ENCODE results near the gene FXYD6. TPM values are rescaled to one million over a fixed set of nuclear protein-coding genes. Genes with fewer than 3 reads are reported as not detected.

FXYD6 gene
- total RNA-seq, 1 donor from 2014 or later: 113 TPM

DNA sequence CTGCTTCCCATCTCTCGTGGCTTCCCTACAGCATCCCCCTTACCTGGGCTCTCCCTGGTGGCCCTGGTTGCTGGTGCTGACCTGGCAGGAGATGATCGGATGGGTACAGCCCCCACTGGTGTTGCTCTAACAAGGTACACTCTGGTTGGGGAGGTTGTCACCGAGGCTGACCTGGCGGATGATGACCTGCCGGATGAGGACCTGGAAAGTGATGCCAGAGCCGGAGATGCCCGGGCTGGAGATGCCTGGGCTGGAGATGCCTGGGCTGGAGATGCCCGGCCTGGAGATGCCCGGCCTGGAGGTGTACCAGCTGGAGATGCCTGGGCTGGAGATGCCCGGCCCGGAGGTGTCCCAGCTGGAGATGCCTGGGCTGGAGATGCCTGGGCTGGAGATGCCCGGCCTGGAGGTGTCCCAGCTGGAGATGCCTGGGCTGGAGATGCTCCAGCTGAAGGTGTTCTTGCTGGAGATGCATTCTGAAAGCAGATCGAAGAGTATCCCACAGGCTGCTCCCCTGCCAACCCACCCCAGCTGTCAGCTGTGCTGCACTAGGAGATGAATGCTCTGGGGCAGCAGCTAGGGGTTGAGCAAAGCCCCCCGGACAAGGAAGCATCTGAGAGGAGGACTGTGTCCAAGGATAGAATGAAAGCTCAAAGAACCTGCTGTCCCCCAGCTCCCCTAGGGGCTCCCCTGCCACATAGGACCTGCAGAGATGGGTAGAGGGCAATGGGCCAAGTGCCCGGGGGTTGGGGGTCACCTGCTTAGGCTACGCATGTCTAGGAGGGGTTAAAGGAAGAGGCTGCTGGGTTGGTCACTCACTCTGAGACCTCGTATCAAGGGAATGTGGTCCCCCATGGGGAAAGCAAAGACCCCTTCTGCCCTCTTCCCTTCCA is 42.2 kb upstream of the FXYD6 start:
- no peaks in the 10 kb centered on the region for H3K9me3 Mint-ChIP-seq
- no peak for DNase-seq (ENCODE audit: low read depth, low spot score)
- no peaks in the 10 kb centered on the region for H3K27me3 Mint-ChIP-seq (ENCODE audit: low read depth)
- no peak overlapping the region for H3K4me3 Mint-ChIP-seq
- H3K27ac Mint-ChIP-seq (ENCODE audit: unreplicated experiment): no peak overlapping the region
- H3K36me3 Mint-ChIP-seq (ENCODE audit: low read depth): no peaks in the 10 kb centered on the region
- TF ChIP-seq, protein P1, sequence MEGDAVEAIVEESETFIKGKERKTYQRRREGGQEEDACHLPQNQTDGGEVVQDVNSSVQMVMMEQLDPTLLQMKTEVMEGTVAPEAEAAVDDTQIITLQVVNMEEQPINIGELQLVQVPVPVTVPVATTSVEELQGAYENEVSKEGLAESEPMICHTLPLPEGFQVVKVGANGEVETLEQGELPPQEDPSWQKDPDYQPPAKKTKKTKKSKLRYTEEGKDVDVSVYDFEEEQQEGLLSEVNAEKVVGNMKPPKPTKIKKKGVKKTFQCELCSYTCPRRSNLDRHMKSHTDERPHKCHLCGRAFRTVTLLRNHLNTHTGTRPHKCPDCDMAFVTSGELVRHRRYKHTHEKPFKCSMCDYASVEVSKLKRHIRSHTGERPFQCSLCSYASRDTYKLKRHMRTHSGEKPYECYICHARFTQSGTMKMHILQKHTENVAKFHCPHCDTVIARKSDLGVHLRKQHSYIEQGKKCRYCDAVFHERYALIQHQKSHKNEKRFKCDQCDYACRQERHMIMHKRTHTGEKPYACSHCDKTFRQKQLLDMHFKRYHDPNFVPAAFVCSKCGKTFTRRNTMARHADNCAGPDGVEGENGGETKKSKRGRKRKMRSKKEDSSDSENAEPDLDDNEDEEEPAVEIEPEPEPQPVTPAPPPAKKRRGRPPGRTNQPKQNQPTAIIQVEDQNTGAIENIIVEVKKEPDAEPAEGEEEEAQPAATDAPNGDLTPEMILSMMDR (conservative IDR thresholded peaks at IDR 0.05): no peak
- no peaks in the 10 kb centered on the region for H3K4me1 Mint-ChIP-seq

DNA sequence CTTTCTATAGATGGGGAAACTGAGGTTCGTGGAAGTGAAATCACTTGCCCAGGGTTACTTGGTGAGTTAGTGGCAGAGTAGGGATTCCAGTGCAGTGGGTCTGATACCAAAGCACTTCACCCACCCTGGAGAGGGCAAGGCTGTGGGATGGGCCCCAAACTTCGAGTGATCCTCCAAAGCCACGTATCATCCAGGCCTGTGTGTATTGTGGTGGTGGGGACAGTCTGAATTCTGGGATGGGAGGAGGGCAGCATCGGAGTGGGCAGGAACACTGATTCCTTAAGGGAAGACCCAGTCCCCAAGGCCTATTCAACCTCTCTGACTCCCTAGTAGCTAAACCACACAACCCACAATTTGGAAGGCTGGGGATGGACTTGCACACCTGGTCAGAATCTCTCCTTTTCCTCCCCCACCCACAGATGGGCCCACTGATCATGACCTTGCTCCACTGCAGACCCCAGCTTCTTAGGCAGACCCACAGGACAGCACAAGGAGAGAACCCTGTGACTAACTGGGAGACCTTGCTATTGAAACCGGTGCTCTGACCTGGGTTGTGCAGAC is 41.2 kb upstream of the FXYD6 start:
- Mint-ChIP-seq H3K36me3 (ENCODE audit: low read depth) (no peaks in the 10 kb centered on the region), H3K27ac (ENCODE audit: unreplicated experiment) (no peak overlapping the region), H3K4me3 (no peak overlapping the region), H3K4me1 (no peaks in the 10 kb centered on the region), H3K27me3 (ENCODE audit: low read depth) (no peaks in the 10 kb centered on the region), H3K9me3 (no peaks in the 10 kb centered on the region)
- no peak for DNase-seq (ENCODE audit: low read depth, low spot score)
- TF ChIP-seq, protein P1 (conservative IDR thresholded peaks at IDR 0.05): no peak

DNA sequence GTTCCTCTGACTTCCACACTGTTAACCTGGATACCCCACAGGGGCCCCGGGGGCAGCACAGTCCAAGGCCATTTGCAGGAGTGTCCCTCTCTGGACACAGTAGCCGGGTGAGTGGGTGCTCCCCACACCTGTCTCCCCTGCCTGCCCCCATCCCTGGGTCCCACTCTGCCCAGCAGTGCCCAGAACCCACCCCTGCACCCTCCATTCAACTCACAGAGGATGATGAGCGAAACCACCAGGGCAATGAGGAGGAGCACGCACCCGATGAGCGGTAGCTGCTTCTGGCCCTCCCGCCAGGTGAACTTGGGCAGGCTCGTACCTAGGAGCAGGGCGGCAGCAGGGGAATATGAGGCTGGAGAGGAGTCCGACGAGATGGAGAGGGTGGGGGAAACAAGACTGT is 40.5 kb upstream of the FXYD6 start:
- H3K27me3 Mint-ChIP-seq (ENCODE audit: low read depth): no peaks in the 10 kb centered on the region
- H3K4me1 Mint-ChIP-seq: no peaks in the 10 kb centered on the region
- TF ChIP-seq, protein P1 (conservative IDR thresholded peaks at IDR 0.05): no peak
- no peaks in the 10 kb centered on the region for H3K36me3 Mint-ChIP-seq (ENCODE audit: low read depth)
- no peaks in the 10 kb centered on the region for H3K9me3 Mint-ChIP-seq
- no peak overlapping the region for H3K4me3 Mint-ChIP-seq
- no peak overlapping the region for H3K27ac Mint-ChIP-seq (ENCODE audit: unreplicated experiment)
- no peak for DNase-seq (ENCODE audit: low read depth, low spot score)

DNA sequence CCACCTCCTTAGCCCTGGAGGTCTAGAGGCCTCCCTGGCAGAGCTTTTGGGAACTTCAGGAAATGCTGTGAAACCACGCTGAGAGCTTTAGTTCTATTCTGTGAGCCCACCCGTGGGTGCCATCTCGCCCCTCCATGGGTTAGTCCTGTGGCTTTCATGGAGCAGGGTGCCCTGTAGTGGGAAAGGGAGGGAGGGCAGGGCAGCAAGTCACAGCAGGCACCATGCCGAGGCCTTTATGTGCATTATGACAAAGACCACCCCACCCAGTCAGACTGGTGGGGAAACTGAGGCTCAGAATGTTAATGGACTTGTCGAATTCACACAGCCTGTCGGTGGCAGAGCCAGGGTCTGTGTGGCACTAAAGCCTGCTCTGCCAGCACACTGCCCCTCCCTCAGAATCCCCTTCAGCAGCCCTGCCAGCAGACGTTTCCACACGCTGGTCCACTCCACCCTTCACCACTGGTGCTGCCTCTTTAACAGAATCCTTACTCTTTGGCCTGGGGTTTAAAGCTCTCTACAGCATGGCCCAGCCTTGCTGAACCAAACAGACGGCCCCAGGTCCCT is 39.3 kb upstream of the FXYD6 start:
- no peak for DNase-seq (ENCODE audit: low read depth, low spot score)
- no peaks in the 10 kb centered on the region for H3K27me3 Mint-ChIP-seq (ENCODE audit: low read depth)
- TF ChIP-seq, protein P1 (conservative IDR thresholded peaks at IDR 0.05): no peak
- no peaks in the 10 kb centered on the region for H3K36me3 Mint-ChIP-seq (ENCODE audit: low read depth)
- no peak overlapping the region for H3K4me3 Mint-ChIP-seq
- H3K4me1 Mint-ChIP-seq: no peaks in the 10 kb centered on the region
- H3K9me3 Mint-ChIP-seq: no peaks in the 10 kb centered on the region
- peak overlapping the region; percentile 79 for H3K27ac Mint-ChIP-seq (ENCODE audit: unreplicated experiment)

DNA sequence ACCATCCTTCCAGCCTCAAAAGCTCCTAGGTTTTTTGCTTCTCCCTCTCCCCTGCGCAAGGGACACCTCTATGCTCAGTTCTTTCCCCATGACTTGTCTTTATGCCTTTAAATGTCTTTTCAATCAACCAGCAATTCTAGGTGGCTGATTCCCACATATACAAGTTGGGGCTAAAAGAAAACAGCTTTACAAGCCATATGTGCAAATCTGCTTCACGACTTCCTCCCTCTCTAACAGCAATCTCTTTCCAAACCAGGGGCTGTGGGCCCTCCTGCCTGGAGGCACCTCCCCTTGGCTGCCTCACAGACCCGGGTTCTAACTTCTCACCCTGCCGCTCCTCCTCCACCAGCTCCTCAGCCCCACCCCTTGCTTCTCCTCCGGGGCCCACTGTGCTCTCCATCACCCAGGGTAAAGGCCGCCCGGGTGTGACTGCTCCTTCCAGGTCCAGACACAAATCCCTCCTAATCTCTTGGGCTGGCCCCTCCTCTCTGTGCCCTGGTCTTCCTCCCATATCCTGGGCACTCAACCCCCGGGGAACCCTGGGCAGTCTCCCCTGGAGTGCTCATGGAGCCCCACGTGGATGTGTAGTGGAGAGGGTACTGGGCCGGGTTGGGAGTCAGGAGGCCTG is 38.6 kb upstream of the FXYD6 start:
- Mint-ChIP-seq H3K36me3 (ENCODE audit: low read depth) (no peaks in the 10 kb centered on the region), H3K4me1 (peaks cover 2% of the 10 kb centered on the region), H3K27ac (ENCODE audit: unreplicated experiment) (no peak overlapping the region), H3K27me3 (ENCODE audit: low read depth) (no peaks in the 10 kb centered on the region), H3K4me3 (no peak overlapping the region), H3K9me3 (no peaks in the 10 kb centered on the region)
- TF ChIP-seq, protein P1 (conservative IDR thresholded peaks at IDR 0.05): no peak
- no peak for DNase-seq (ENCODE audit: low read depth, low spot score)
